Type B pancreatic cell (in vitro differentiated cells): Measurements from ENCODE around the gene APBB2. TPM values are rescaled to one million over a fixed set of nuclear protein-coding genes. Genes with fewer than 3 reads are reported as not detected.

Source experiments
- DNase-seq: peaks from one replicate; pipeline ENCODE4 v3.0.0; 2021; ENCODE audit warnings: mixed read lengths; ENCODE audit not compliant: unreplicated experiment; ENCODE audit errors: extremely low spot score
- H3K27ac Mint-ChIP-seq: 2 replicates; pipeline ENCODE4 v1.8.0; 2021; ENCODE audit warnings: mild to moderate bottlenecking, mixed read lengths
- H3K27me3 Mint-ChIP-seq: 2 replicates; pipeline ENCODE4 v1.8.0; 2021; ENCODE audit warnings: mixed read lengths
- H3K36me3 Mint-ChIP-seq: 2 replicates; pipeline ENCODE4 v1.8.0; 2021; ENCODE audit warnings: mixed read lengths
- H3K4me1 Mint-ChIP-seq: one replicate; pipeline ENCODE4 v1.8.0; 2021; ENCODE audit warnings: mixed read lengths; ENCODE audit not compliant: unreplicated experiment
- H3K4me3 Mint-ChIP-seq: 2 replicates; pipeline ENCODE4 v1.8.0; 2021; ENCODE audit warnings: mild to moderate bottlenecking, mixed read lengths
- H3K9me3 Mint-ChIP-seq: 2 replicates; pipeline ENCODE4 v1.8.0; 2021; ENCODE audit warnings: mixed read lengths
- total RNA-seq: library from RNA; stranded (reverse); gene quantifications from 2 replicates; pipeline ENCODE4 v1.2.1, GENCODE V29; 2021; ENCODE audit warnings: low replicate concordance
- TF ChIP-seq, protein P1 (sequence below): fragments of 200-600 bp; sonication (generic); conservative IDR thresholded peaks from 2 replicates; pipeline ENCODE4 v1.5.0; 2021; ENCODE audit warnings: antibody characterized with exemption, mild to moderate bottlenecking

APBB2 gene
- total RNA-seq, 1 donor from 2014 or later: 33.3 TPM

DNA sequence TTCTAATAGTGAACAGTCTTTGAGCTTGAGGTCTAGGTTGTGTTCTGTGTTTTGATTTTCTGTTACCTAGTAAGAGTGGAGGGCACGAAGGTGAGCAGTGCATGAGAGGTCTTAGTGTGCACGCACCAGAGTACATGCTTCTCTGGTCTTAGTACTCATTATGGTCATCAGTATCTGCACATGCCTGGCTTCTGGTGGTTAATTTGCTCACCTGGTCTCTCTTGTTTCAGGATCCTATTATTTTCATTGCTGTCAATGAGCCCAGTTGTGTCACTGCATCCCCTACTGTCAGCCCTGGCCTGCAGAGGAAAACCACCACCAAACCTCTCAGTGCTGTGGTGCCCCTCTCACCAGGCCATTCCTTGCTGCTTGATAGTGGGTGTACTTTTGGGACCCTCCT is 409.7 kb downstream of the APBB2 start:
- no peaks in the 10 kb centered on the region for H3K9me3 Mint-ChIP-seq
- H3K27me3 Mint-ChIP-seq: no peaks in the 10 kb centered on the region
- H3K27ac Mint-ChIP-seq: no peak overlapping the region
- TF ChIP-seq, protein P1, sequence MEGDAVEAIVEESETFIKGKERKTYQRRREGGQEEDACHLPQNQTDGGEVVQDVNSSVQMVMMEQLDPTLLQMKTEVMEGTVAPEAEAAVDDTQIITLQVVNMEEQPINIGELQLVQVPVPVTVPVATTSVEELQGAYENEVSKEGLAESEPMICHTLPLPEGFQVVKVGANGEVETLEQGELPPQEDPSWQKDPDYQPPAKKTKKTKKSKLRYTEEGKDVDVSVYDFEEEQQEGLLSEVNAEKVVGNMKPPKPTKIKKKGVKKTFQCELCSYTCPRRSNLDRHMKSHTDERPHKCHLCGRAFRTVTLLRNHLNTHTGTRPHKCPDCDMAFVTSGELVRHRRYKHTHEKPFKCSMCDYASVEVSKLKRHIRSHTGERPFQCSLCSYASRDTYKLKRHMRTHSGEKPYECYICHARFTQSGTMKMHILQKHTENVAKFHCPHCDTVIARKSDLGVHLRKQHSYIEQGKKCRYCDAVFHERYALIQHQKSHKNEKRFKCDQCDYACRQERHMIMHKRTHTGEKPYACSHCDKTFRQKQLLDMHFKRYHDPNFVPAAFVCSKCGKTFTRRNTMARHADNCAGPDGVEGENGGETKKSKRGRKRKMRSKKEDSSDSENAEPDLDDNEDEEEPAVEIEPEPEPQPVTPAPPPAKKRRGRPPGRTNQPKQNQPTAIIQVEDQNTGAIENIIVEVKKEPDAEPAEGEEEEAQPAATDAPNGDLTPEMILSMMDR: no peak
- no peak for DNase-seq
- H3K4me3 Mint-ChIP-seq: no peak overlapping the region
- H3K36me3 Mint-ChIP-seq: no peaks in the 10 kb centered on the region
- H3K4me1 Mint-ChIP-seq: peaks cover 3% of the 10 kb centered on the region

GRCh38 chr4:40800064-40800463 is 414.3 kb downstream of the APBB2 start:
- Mint-ChIP-seq H3K4me1 (no peaks in the 10 kb centered on the region), H3K9me3 (no peaks in the 10 kb centered on the region), H3K27me3 (no peaks in the 10 kb centered on the region), H3K36me3 (no peaks in the 10 kb centered on the region), H3K4me3 (no peak overlapping the region), H3K27ac (no peak overlapping the region)
- TF ChIP-seq, protein P1: no peak
- DNase-seq: no peak

DNA sequence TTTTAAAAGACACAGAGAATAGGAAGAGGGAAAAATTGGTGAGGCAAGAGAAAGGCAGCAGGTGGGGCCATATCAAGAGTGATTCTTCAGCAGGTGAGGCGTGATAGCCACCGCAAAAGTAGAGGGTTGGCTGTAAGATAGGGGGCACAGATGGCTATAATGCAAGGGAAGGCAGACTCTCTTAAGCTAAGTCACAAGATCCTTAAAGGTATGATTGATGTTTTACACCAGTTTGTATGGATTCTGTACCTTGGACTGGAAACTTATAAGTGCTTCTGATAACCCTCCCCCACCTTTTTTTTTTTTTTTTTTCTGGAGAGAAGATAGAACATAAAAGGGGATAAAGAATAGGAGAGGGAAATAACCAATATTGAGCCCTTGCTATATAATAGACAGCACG is 424.6 kb downstream of the APBB2 start:
- TF ChIP-seq, protein P1: no peak
- no peaks in the 10 kb centered on the region for H3K9me3 Mint-ChIP-seq
- H3K4me1 Mint-ChIP-seq: no peaks in the 10 kb centered on the region
- no peaks in the 10 kb centered on the region for H3K27me3 Mint-ChIP-seq
- no peak overlapping the region for H3K27ac Mint-ChIP-seq
- H3K36me3 Mint-ChIP-seq: no peaks in the 10 kb centered on the region
- no peak overlapping the region for H3K4me3 Mint-ChIP-seq
- DNase-seq: no peak

GRCh38 chr4:40789031-40789430 is 425.3 kb downstream of the APBB2 start:
- TF ChIP-seq, protein P1: no peak
- no peaks in the 10 kb centered on the region for H3K27me3 Mint-ChIP-seq
- no peak overlapping the region for H3K27ac Mint-ChIP-seq
- H3K4me3 Mint-ChIP-seq: no peak overlapping the region
- no peaks in the 10 kb centered on the region for H3K4me1 Mint-ChIP-seq
- no peaks in the 10 kb centered on the region for H3K9me3 Mint-ChIP-seq
- DNase-seq: no peak
- no peaks in the 10 kb centered on the region for H3K36me3 Mint-ChIP-seq

GRCh38 chr4:40788331-40788730 is 426.0 kb downstream of the APBB2 start:
- TF ChIP-seq, protein P1: no peak
- H3K36me3 Mint-ChIP-seq: no peaks in the 10 kb centered on the region
- no peak for DNase-seq
- no peaks in the 10 kb centered on the region for H3K4me1 Mint-ChIP-seq
- H3K9me3 Mint-ChIP-seq: no peaks in the 10 kb centered on the region
- H3K27ac Mint-ChIP-seq: no peak overlapping the region
- H3K27me3 Mint-ChIP-seq: no peaks in the 10 kb centered on the region
- no peak overlapping the region for H3K4me3 Mint-ChIP-seq

DNA sequence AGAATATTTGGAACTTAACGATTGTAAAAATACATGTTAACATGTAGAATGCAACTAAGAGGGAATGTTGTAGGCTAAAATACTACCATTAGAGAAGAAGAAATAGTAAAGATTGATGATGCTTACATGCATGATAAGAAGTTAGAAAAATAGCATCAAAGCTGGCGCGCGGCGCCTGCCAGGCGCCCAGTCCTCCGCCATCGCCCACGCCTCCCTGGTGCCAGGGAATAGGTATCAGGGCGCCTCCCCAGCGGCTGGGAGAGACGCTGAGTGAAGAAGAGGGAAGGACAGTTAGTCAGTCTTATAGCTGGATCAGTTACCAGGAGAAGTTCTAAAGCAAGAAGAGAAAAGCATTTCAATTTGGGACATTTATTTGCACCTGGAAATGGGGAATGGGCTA is 428.6 kb downstream of the APBB2 start:
- Mint-ChIP-seq H3K9me3 (no peaks in the 10 kb centered on the region), H3K27me3 (no peaks in the 10 kb centered on the region), H3K36me3 (no peaks in the 10 kb centered on the region), H3K27ac (no peak overlapping the region), H3K4me3 (no peak overlapping the region), H3K4me1 (no peaks in the 10 kb centered on the region)
- DNase-seq: no peak
- TF ChIP-seq, protein P1: no peak
